ENCODE results near the gene GZMB. TPM values are rescaled to one million over a fixed set of nuclear protein-coding genes. Genes with fewer than 3 reads are reported as not detected.

GZMB gene
- total RNA-seq, 1 experiment from 2014 or later = 0.74 TPM

DNA sequence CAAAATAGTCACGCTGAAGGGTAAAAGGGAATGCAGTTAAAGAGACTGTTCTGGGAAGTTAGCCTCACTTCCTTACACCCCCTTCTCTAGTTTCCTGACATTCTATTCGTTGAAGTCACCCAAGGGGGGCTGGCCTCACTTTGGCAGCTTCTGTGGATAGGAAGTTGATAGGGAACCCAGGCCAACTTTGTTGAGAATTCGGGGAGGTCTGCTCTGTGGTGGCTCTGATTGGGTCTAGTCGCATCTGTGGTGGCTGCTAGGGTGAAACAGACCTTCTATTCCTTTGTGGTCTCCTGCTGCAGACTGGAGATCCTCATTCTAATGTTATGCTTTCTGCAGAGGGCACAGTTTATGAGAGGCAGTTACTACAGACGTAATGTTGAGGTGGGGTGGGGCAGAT is 28.8 kb upstream of the GZMB start (continued):
- TF ChIP-seq, protein P1, sequence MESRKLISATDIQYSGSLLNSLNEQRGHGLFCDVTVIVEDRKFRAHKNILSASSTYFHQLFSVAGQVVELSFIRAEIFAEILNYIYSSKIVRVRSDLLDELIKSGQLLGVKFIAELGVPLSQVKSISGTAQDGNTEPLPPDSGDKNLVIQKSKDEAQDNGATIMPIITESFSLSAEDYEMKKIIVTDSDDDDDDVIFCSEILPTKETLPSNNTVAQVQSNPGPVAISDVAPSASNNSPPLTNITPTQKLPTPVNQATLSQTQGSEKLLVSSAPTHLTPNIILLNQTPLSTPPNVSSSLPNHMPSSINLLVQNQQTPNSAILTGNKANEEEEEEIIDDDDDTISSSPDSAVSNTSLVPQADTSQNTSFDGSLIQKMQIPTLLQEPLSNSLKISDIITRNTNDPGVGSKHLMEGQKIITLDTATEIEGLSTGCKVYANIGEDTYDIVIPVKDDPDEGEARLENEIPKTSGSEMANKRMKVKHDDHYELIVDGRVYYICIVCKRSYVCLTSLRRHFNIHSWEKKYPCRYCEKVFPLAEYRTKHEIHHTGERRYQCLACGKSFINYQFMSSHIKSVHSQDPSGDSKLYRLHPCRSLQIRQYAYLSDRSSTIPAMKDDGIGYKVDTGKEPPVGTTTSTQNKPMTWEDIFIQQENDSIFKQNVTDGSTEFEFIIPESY (IDR thresholded peaks at IDR 0.05; ENCODE audit: extremely low read depth, insufficient replicate concordance, low read length) = no peak
- TF ChIP-seq ELF1 (IDR thresholded peaks at IDR 0.05; ENCODE audit: borderline replicate concordance, low read depth) = no peak
- no peak for TF ChIP-seq CBX3 (IDR thresholded peaks at IDR 0.05; ENCODE audit: low read depth)
- no peak for TF ChIP-seq YY1 (IDR thresholded peaks at IDR 0.05; ENCODE audit: extremely low read depth, insufficient replicate concordance, low read depth, low read length)
- no peak for TF ChIP-seq SRF (IDR thresholded peaks at IDR 0.05; ENCODE audit: low read depth)
- no peak for TF ChIP-seq EZH2 (IDR thresholded peaks at IDR 0.05)
- TF ChIP-seq EZH2phosphoT487 (IDR thresholded peaks at IDR 0.05; ENCODE audit: borderline replicate concordance) = no peak
- no peak for TF ChIP-seq RAD21 (IDR thresholded peaks at IDR 0.05; ENCODE audit: low read depth)

DNA sequence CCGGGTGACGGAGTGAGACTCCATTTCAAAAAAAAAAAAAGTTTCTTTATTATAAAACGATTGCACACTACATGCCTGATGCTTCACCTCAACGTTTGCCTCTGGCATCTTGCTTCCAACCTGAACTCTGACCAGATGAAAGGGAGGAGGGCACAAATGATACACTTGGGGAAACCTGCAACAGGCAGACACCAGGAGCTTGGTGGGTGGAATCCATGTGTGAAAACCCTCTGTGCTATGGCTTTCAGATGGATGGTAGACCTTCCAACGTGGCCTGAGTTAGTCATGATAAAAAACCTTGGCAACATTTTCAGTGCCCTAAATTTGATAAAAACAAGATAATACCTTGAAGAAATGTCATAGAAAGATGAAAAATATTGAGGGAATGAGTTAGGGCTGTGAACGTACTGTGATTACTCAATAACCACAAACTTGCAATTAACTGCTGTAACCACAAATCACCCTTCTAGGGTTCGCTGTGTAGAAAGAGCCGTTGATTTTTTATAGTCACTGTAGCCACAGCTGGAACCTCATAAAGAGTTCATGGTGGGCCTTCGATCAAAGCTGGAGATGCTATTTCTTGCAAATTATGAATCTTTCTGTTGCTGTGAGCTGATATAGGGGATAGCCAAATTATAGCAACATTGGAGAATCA is 26.1 kb upstream of the GZMB start:
- no peak overlapping the region for H3K4me2 ChIP-seq (ENCODE audit: low read length)
- CTCF ChIA-PET = no interaction called here
- TF ChIP-seq FOSL1 (IDR thresholded peaks at IDR 0.05; ENCODE audit: low read depth) (no peak), SRF (IDR thresholded peaks at IDR 0.05; ENCODE audit: low read depth) (no peak), SP1 (IDR thresholded peaks at IDR 0.05; ENCODE audit: low read depth) (no peak), ZFX (IDR thresholded peaks at IDR 0.05) (no peak), POLR2A (IDR thresholded peaks at IDR 0.05; ENCODE audit: borderline replicate concordance, extremely low read depth, insufficient read depth, insufficient read length) (no peak), YY1 (IDR thresholded peaks at IDR 0.05; ENCODE audit: extremely low read depth, insufficient replicate concordance, low read depth, low read length) (no peak), EZH2 (IDR thresholded peaks at IDR 0.05) (no peak), TCF7L2 (IDR thresholded peaks at IDR 0.05; ENCODE audit: borderline replicate concordance, extremely low read depth, insufficient read depth, insufficient read length) (no peak), SIN3A (IDR thresholded peaks at IDR 0.05; ENCODE audit: low read depth) (no peak), POLR2AphosphoS5 (IDR thresholded peaks at IDR 0.05; ENCODE audit: low read depth, low read length) (no peak), EGR1 (IDR thresholded peaks at IDR 0.05; ENCODE audit: low read depth) (no peak), ZNF274 (IDR thresholded peaks at IDR 0.05; ENCODE audit: low read depth, low read length) (no peak), ELF1 (IDR thresholded peaks at IDR 0.05; ENCODE audit: borderline replicate concordance, low read depth) (no peak), CEBPB (IDR thresholded peaks at IDR 0.05; ENCODE audit: low read depth) (no peak), EZH2phosphoT487 (IDR thresholded peaks at IDR 0.05; ENCODE audit: borderline replicate concordance) (no peak)
- TF ChIP-seq, protein P2, sequence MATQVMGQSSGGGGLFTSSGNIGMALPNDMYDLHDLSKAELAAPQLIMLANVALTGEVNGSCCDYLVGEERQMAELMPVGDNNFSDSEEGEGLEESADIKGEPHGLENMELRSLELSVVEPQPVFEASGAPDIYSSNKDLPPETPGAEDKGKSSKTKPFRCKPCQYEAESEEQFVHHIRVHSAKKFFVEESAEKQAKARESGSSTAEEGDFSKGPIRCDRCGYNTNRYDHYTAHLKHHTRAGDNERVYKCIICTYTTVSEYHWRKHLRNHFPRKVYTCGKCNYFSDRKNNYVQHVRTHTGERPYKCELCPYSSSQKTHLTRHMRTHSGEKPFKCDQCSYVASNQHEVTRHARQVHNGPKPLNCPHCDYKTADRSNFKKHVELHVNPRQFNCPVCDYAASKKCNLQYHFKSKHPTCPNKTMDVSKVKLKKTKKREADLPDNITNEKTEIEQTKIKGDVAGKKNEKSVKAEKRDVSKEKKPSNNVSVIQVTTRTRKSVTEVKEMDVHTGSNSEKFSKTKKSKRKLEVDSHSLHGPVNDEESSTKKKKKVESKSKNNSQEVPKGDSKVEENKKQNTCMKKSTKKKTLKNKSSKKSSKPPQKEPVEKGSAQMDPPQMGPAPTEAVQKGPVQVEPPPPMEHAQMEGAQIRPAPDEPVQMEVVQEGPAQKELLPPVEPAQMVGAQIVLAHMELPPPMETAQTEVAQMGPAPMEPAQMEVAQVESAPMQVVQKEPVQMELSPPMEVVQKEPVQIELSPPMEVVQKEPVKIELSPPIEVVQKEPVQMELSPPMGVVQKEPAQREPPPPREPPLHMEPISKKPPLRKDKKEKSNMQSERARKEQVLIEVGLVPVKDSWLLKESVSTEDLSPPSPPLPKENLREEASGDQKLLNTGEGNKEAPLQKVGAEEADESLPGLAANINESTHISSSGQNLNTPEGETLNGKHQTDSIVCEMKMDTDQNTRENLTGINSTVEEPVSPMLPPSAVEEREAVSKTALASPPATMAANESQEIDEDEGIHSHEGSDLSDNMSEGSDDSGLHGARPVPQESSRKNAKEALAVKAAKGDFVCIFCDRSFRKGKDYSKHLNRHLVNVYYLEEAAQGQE (IDR thresholded peaks at IDR 0.05; ENCODE audit: low read depth) = no peak
- TF ChIP-seq, protein P3, sequence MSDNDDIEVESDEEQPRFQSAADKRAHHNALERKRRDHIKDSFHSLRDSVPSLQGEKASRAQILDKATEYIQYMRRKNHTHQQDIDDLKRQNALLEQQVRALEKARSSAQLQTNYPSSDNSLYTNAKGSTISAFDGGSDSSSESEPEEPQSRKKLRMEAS (IDR thresholded peaks at IDR 0.05) = no peak

More for the DNA sequence above, 26.1 kb upstream of the GZMB start:
- no peaks in the 10 kb centered on the region for H3K36me3 ChIP-seq (ENCODE audit: control insufficient read depth in 1 of 2, insufficient read depth in 2 of 2, low read length in 2 of 2)
- intact Hi-C loops (cut with micrococcal nuclease) = no loop called here
- no peak overlapping the region for H3K27ac ChIP-seq (ENCODE audit: low read depth, low read length)
- DNase-seq (ENCODE audit: low read depth, low spot score) = no peak
- no peak overlapping the region for H3K4me3 ChIP-seq (replicated peaks in 1 of 2; ENCODE audit: low read depth in 1 of 2, low read length in 2 of 2)
- H3K79me2 ChIP-seq (ENCODE audit: insufficient read depth, low read length) = no peaks in the 10 kb centered on the region
- H3K27me3 ChIP-seq (ENCODE audit: insufficient read depth, low read length) = peaks cover 6% of the 10 kb centered on the region; the same call in 1 of the 2 replicates
- H3K4me1 ChIP-seq (ENCODE audit: control insufficient read depth in 1 of 2, insufficient read depth in 2 of 2, low read length in 2 of 2) = no peaks in the 10 kb centered on the region
- H3K9ac ChIP-seq (ENCODE audit: low read length) = no peak overlapping the region
- H3K9me3 ChIP-seq (ENCODE audit: control insufficient read depth in 1 of 2, insufficient read depth in 1 of 2, low read depth in 1 of 2, low read length in 2 of 2) = no peaks in the 10 kb centered on the region
- RAD21 ChIA-PET (ENCODE audit: low non-redundant PET in 1 of 2, low total read pairs in 2 of 2, uncharacterized antibody in 2 of 2, unreplicated experiment in 2 of 2) = no interaction called here
- no peak for ATAC-seq
- H3K9me2 ChIP-seq (ENCODE audit: insufficient read depth) = no peaks in the 10 kb centered on the region
- H4K20me1 ChIP-seq (ENCODE audit: insufficient read depth) = no peaks in the 10 kb centered on the region
- H2AFZ ChIP-seq (ENCODE audit: low read depth, low read length, poor library complexity, severe bottlenecking) = no peak overlapping the region
- POLR2A ChIA-PET = no interaction called here
- no TSS peak for BruUV-seq (replicated peaks)

All from HCT116 (cell line).